Natural killer cell treated with Interleukin-12 subunit alpha and Interleukin-12 subunit beta and Interleukin-15 and Interleukin-18, amount 100 ng/mL, for 72 hours (primary cell): ENCODE data around the gene TENM3. TPM values are rescaled to one million over a fixed set of nuclear protein-coding genes. Genes with fewer than 3 reads are reported as not detected.

ENCODE experiments used
- ATAC-seq, 2 donors: fragments of 150-1000 bp; cut with Tn5 transposase in 1 of 2; sonication (Bioruptor Pico), chemical (Tn5 transposase) in 1 of 2; 2 replicates each; pipeline ENCODE4 v1.10.0; 2021
- DNase-seq: peaks from one replicate; pipeline ENCODE4 v3.0.0; 2022; ENCODE audit warnings: low spot score
- H3K27ac Mint-ChIP-seq, 2 donors: 1 replicate in 1 of 2; 2 replicates in 1 of 2; pipeline ENCODE4 v1.8.0; 2022; ENCODE audit warnings: mixed read lengths in 2 of 2, mild to moderate bottlenecking in 1 of 2, moderate library complexity in 1 of 2
- H3K27me3 Mint-ChIP-seq, 2 donors: 1 replicate in 1 of 2; 2 replicates in 1 of 2; pipeline ENCODE4 v1.8.0; 2022; ENCODE audit warnings: mixed read lengths in 2 of 2
- H3K36me3 Mint-ChIP-seq: one replicate; pipeline ENCODE4 v1.8.0; 2022; ENCODE audit warnings: mixed read lengths
- H3K4me1 Mint-ChIP-seq, 2 donors: 1 replicate in 1 of 2; 2 replicates in 1 of 2; pipeline ENCODE4 v1.8.0; 2022; ENCODE audit warnings: low read depth in 2 of 2, mixed read lengths in 2 of 2, mild to moderate bottlenecking in 1 of 2
- H3K4me3 Mint-ChIP-seq: one replicate; pipeline ENCODE4 v1.8.0; 2022; ENCODE audit warnings: mixed read lengths
- H3K9me3 Mint-ChIP-seq: 2 replicates; pipeline ENCODE4 v1.8.0; 2022; ENCODE audit warnings: mixed read lengths
- total RNA-seq, 2 donors: library from RNA; stranded (reverse); gene quantifications; one replicate each; pipeline ENCODE4 v1.2.3, GENCODE V29; 2022

TENM3 gene
- total RNA-seq, 2 donors from 2014 or later, result not detected

DNA sequence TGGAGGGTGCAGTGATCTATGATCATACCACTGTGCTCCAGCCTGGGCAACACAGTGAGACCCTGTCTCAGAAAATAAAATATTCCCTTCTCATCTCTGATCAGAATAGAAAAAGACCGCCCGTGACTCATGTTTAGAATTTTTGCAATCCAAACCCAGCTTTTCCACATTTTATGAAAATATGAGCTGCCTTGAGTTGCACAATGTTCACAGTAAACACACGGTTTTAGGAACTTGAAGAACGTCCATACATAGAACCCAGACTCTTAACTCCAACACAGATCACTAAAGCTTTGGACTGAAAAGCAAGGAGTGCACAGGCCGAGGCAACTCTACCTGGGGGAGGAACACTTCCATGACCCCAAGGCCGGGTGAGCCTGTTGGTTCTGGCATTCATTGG, 305.0 kb downstream of the TENM3 start:
- no peak overlapping the region for H3K27ac Mint-ChIP-seq
- peaks cover 5 to 17% of the 10 kb centered on the region in 2 donors for H3K27me3 Mint-ChIP-seq
- no peaks in the 10 kb centered on the region for H3K4me1 Mint-ChIP-seq
- peaks cover 3% of the 10 kb centered on the region for H3K9me3 Mint-ChIP-seq
- no peak overlapping the region for H3K4me3 Mint-ChIP-seq
- DNase-seq (no peak), ATAC-seq (no peak)
- no peaks in the 10 kb centered on the region for H3K36me3 Mint-ChIP-seq

DNA sequence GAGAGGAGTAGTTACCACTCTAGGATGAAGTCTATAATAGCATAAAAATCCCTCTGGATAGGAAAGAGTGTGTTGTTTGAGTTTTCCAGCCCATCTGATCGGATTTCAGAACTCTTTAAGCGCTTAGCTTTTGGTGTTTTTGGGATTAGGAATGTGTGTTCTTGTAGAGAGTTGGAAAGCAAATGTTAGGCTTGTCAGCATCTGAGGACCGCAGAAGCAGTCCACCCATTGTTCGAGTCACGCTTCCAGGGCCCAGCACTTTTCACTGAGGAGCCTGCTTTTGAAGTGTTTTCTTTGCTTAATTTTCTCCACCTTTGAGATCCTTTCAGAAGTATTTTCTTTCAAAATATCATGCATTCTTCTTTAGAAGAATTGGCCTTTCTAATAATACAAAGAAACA, 306.2 kb downstream of the TENM3 start:
- H3K36me3 Mint-ChIP-seq, result no peaks in the 10 kb centered on the region
- H3K4me3 Mint-ChIP-seq, result no peak overlapping the region
- H3K4me1 Mint-ChIP-seq, result no peaks in the 10 kb centered on the region
- H3K9me3 Mint-ChIP-seq, result peaks cover 3% of the 10 kb centered on the region
- no peak overlapping the region for H3K27ac Mint-ChIP-seq
- H3K27me3 Mint-ChIP-seq, result peaks cover 5 to 21% of the 10 kb centered on the region in 2 donors
- ATAC-seq (no peak), DNase-seq (no peak)

DNA sequence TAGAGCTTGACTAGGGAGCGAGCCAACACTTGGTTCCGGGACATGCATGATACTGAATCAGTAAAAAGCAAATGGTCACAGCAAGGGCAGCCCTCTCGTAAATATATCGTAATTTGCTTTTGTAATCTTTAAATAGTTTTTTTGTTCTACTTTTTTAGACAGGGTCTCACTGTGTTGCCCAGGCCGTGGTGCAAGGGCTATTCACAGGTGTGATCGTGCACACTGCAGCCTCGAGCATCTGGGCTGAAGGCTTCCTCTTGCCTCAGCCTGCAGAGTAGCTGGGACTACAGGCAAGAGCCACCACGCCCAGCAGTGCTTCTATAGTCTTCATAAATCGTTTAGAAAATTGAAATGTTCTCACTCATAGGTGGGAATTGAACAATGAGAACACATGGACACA, 309.7 kb downstream of the TENM3 start:
- no peak overlapping the region for H3K27ac Mint-ChIP-seq
- H3K4me3 Mint-ChIP-seq, result no peak overlapping the region
- H3K27me3 Mint-ChIP-seq, result peaks cover 7 to 18% of the 10 kb centered on the region in 2 donors
- H3K9me3 Mint-ChIP-seq, result no peaks in the 10 kb centered on the region
- no peaks in the 10 kb centered on the region for H3K36me3 Mint-ChIP-seq
- no peaks in the 10 kb centered on the region for H3K4me1 Mint-ChIP-seq
- no peak for ATAC-seq
- DNase-seq, result no peak

GRCh38 chr4:182553653-182554052, 310.5 kb downstream of the TENM3 start:
- Mint-ChIP-seq H3K36me3 (no peaks in the 10 kb centered on the region), H3K27me3 (peaks cover 8 to 20% of the 10 kb centered on the region in 2 donors), H3K4me3 (no peak overlapping the region), H3K9me3 (no peaks in the 10 kb centered on the region), H3K4me1 (no peaks in the 10 kb centered on the region), H3K27ac (no peak overlapping the region)
- ATAC-seq, result no peak
- DNase-seq, result no peak

DNA sequence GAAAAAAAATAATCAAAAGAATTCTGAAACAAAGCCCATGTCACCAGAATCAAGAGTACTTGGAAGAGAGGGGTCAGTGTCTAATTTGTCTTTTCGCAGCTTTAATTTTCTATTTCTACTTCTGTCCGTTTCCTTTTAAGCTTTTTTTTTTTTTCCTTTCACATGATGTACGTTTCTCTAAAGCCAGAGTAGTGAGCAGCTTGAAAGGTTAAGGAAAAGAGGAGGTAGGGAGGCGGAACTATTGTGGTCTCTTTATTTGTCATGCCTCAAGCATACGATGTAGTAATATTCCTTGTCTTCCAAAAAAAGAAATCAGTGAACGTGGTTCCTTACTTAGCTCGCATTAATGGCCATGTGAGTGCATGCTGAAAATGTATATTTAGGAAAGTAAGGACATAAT, 311.5 kb downstream of the TENM3 start:
- DNase-seq (no peak), ATAC-seq (no peak)
- H3K36me3 Mint-ChIP-seq, result no peaks in the 10 kb centered on the region
- no peaks in the 10 kb centered on the region for H3K4me1 Mint-ChIP-seq
- H3K4me3 Mint-ChIP-seq, result no peak overlapping the region
- peaks cover 8 to 20% of the 10 kb centered on the region in 2 donors for H3K27me3 Mint-ChIP-seq
- no peak overlapping the region for H3K27ac Mint-ChIP-seq
- no peaks in the 10 kb centered on the region for H3K9me3 Mint-ChIP-seq

DNA sequence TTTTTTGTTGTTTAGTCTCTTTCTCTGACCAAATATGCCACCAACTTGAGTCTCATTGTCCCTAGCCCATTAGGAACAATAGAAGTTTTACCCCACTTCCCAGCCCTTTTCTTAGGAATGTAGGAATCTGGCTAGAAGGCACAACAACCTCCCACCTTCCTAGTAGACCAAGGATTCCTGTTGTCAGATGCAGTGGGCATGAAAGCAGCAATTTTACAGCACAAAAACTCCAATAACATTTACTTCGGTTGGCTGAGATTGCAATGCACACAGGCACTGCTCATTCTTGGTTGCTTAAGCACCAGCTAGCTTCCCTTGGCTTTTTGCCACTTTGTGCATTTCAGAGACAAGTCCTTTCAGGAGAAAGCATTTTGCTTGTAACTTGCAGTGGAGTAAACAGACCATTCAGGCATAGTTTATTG, 312.8 kb downstream of the TENM3 start:
- Mint-ChIP-seq H3K4me1 (no peaks in the 10 kb centered on the region), H3K9me3 (no peaks in the 10 kb centered on the region), H3K27ac (no peak overlapping the region), H3K4me3 (no peak overlapping the region), H3K27me3 (peaks cover 13 to 25% of the 10 kb centered on the region in 2 donors), H3K36me3 (no peaks in the 10 kb centered on the region)
- DNase-seq (no peak), ATAC-seq (no peak)

- no peaks in the 10 kb centered on the region for H3K9me3 Mint-ChIP-seq
- H3K4me1 Mint-ChIP-seq, result no peaks in the 10 kb centered on the region
- DNase-seq, result no peak
- no peak overlapping the region for H3K4me3 Mint-ChIP-seq
- peaks cover 10 to 25% of the 10 kb centered on the region in 2 donors for H3K27me3 Mint-ChIP-seq
- ATAC-seq, result no peak
- no peak overlapping the region for H3K27ac Mint-ChIP-seq
- H3K36me3 Mint-ChIP-seq, result no peaks in the 10 kb centered on the region
These were observed 313.4 kb downstream of the TENM3 start for GRCh38 chr4:182556580-182556979.

- H3K27me3 Mint-ChIP-seq, result peaks cover 10 to 18% of the 10 kb centered on the region in 2 donors
- no peak overlapping the region for H3K4me3 Mint-ChIP-seq
- DNase-seq (no peak), ATAC-seq (no peak)
- H3K9me3 Mint-ChIP-seq, result no peaks in the 10 kb centered on the region
- no peaks in the 10 kb centered on the region for H3K36me3 Mint-ChIP-seq
- no peaks in the 10 kb centered on the region for H3K4me1 Mint-ChIP-seq
- no peak overlapping the region for H3K27ac Mint-ChIP-seq
These were observed 317.2 kb downstream of the TENM3 start for GRCh38 chr4:182560358-182560757.

- Mint-ChIP-seq H3K36me3 (no peaks in the 10 kb centered on the region), H3K4me1 (no peaks in the 10 kb centered on the region), H3K27me3 (peaks cover 10 to 18% of the 10 kb centered on the region in 2 donors), H3K4me3 (no peak overlapping the region), H3K27ac (no peak overlapping the region), H3K9me3 (no peaks in the 10 kb centered on the region)
- DNase-seq (no peak), ATAC-seq (no peak)
These were observed 319.1 kb downstream of the TENM3 start for GRCh38 chr4:182562350-182562749.

- H3K27ac Mint-ChIP-seq, result no peak overlapping the region
- peaks cover 8 to 15% of the 10 kb centered on the region in 2 donors for H3K27me3 Mint-ChIP-seq
- no peaks in the 10 kb centered on the region for H3K9me3 Mint-ChIP-seq
- ATAC-seq, result no peak
- H3K4me1 Mint-ChIP-seq, result no peaks in the 10 kb centered on the region
- no peaks in the 10 kb centered on the region for H3K36me3 Mint-ChIP-seq
- no peak for DNase-seq
- no peak overlapping the region for H3K4me3 Mint-ChIP-seq
These were observed 321.6 kb downstream of the TENM3 start for GRCh38 chr4:182564724-182565369.

DNA sequence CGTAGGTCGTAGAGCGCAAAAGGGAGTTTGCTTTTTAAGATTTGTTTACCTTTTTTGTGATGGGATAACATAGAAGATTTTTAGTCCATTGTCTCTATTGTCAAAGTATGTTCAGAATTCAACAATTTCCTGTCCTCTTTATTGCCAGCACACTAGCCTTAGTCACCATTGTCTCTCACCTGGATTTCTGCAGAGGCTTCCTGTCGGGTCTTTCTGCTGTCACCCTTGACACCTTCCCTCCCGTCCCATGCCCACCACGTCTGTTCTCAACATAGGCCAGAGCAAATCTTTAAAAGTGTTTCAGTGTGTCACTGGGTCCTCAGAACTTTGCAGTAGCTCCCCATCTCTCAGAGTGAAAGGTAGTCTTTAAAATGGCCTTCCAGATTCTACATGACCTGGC, 323.9 kb downstream of the TENM3 start:
- H3K4me3 Mint-ChIP-seq, result no peak overlapping the region
- no peaks in the 10 kb centered on the region for H3K4me1 Mint-ChIP-seq
- H3K9me3 Mint-ChIP-seq, result no peaks in the 10 kb centered on the region
- no peak overlapping the region for H3K27ac Mint-ChIP-seq
- ATAC-seq, result no peak
- no peaks in the 10 kb centered on the region for H3K36me3 Mint-ChIP-seq
- H3K27me3 Mint-ChIP-seq, result peaks cover 3 to 5% of the 10 kb centered on the region in 2 donors
- no peak for DNase-seq

DNA sequence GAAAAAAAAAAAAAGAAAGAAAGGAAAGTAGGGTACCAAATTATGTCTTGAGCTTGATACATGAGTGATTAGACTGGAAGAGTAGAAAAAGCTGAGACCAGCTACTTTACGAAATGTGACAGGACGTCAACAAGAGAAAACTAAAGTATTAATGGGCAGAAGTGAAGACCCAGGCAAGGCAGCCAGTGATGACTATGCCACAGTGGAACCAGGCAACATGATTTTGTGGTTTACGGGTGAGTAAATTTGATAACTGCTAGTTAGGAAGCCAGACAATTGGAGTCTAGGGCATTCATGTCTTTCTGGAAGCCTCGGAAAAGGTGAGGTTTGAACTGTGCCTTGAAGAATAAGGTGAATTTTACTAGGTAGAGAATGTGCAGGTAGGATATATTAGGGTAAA, 326.4 kb downstream of the TENM3 start:
- H3K4me3 Mint-ChIP-seq, result no peak overlapping the region

DNA sequence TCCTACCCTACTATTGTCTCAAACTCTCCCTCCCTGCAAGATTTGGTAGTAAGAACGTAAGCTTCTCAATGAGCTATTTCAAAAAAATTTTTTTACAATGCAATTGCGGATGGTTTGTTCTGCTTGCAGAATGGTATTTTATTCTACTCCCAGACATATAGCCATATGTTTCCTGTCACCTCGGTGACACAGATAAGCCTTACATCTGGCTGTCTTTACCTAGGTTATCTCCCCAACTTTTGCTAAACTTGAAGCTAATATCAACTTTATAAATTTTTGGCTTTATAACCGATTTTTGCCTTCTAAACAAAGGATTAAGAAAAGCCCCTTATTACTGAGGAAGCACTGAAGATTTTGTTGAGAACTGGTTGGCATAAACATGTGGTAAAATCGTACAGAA, 331.5 kb downstream of the TENM3 start:
- ATAC-seq (no peak), DNase-seq (no peak)
- H3K4me1 Mint-ChIP-seq, result no peaks in the 10 kb centered on the region
- no peaks in the 10 kb centered on the region for H3K9me3 Mint-ChIP-seq
- no peaks in the 10 kb centered on the region for H3K36me3 Mint-ChIP-seq
- H3K27ac Mint-ChIP-seq, result no peak overlapping the region
- no peaks in the 10 kb centered on the region for H3K27me3 Mint-ChIP-seq
- no peak overlapping the region for H3K4me3 Mint-ChIP-seq

More for the DNA sequence above, 326.4 kb downstream of the TENM3 start:
- H3K9me3 Mint-ChIP-seq, result no peaks in the 10 kb centered on the region
- DNase-seq (no peak), ATAC-seq (no peak)
- no peaks in the 10 kb centered on the region for H3K36me3 Mint-ChIP-seq
- no peaks in the 10 kb centered on the region for H3K4me1 Mint-ChIP-seq
- peaks cover 3 to 5% of the 10 kb centered on the region in 2 donors for H3K27me3 Mint-ChIP-seq
- no peak overlapping the region for H3K27ac Mint-ChIP-seq

DNA sequence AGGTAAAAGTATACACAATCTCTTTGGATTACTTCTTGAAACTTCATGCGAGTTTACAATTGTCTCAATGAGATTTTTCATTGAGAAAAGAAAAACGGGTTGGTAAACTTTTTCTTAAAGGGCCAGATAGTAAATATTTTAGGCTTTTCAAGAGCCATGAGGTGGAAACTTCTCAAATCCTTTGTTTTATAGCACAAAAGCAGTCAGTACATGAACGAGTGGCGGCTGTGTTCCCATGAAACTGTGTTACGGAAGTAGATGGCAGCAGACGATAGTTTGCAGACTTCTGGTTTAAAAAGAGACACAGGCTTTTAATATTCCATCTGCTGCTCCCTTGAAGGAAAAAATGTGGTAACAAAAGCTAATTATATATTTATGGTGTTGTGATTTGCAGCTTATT, 332.0 kb downstream of the TENM3 start:
- no peak for DNase-seq
- Mint-ChIP-seq H3K27ac (no peak overlapping the region), H3K4me3 (no peak overlapping the region), H3K27me3 (no peaks in the 10 kb centered on the region), H3K36me3 (no peaks in the 10 kb centered on the region), H3K9me3 (no peaks in the 10 kb centered on the region), H3K4me1 (no peaks in the 10 kb centered on the region)
- no peak for ATAC-seq
